ENCODE data around the gene ZNF680. TPM values are rescaled to one million over a fixed set of nuclear protein-coding genes. Genes with fewer than 3 reads are reported as not detected.

The ZNF680 gene
- 10 to 100 TPM in 1 of 2 donors, 1 to 10 TPM in 1; 9.6 to 21.5 TPM for total RNA-seq

DNA sequence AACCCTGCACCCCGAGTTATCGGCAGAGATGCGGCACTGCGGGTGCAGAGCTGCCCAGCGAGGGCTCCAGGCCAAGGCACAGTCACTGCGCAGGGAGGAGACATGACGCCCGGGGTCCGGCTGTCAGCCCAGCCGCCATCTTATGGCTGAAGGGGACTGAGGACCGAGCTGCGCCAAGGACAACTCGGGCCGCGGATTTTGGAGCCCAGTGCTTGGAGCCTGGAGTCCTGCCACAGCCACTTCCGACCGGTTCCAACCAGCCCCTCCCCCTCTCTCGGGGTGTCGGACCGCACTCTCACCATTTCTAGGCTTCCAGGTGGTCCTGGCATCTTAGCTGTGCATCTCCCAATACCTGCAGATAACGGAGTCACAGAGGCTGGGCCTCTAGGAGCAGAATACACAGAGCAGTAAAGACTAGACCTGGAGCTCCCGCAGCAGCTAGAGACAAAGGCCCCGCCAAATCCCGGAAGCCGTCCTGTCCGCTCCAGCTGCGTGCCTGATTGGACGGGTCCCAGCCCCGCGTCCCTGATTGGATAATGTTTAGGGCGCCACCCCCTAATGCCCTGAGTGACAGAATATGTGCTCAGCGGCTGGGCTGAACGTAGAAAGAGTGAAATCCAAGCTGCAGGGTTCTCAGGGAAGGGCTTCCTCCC is at the start of gene ZNF680:
TSS of gene ZNF680 (minus strand) at position 446 of the 653 bp plus-strand sequence. CDS start at position 329, 117 bp downstream.
- TF ChIP-seq, protein P1, sequence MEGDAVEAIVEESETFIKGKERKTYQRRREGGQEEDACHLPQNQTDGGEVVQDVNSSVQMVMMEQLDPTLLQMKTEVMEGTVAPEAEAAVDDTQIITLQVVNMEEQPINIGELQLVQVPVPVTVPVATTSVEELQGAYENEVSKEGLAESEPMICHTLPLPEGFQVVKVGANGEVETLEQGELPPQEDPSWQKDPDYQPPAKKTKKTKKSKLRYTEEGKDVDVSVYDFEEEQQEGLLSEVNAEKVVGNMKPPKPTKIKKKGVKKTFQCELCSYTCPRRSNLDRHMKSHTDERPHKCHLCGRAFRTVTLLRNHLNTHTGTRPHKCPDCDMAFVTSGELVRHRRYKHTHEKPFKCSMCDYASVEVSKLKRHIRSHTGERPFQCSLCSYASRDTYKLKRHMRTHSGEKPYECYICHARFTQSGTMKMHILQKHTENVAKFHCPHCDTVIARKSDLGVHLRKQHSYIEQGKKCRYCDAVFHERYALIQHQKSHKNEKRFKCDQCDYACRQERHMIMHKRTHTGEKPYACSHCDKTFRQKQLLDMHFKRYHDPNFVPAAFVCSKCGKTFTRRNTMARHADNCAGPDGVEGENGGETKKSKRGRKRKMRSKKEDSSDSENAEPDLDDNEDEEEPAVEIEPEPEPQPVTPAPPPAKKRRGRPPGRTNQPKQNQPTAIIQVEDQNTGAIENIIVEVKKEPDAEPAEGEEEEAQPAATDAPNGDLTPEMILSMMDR (IDR thresholded peaks at IDR 0.05), result no peak
- no peaks in the 10 kb centered on the region for H3K27me3 ChIP-seq
- peaks cover 0 to 37% of the 10 kb centered on the region in 2 donors for H3K4me1 ChIP-seq
- no peaks in the 10 kb centered on the region for H3K36me3 ChIP-seq
- peak; percentile 99 for DNase-seq (ENCODE audit: low spot score)
- no peaks in the 10 kb centered on the region for H3K9me3 ChIP-seq
- peak within 1 kb of the TSS; percentile 88 to 93 for H3K27ac ChIP-seq
- H3K4me3 ChIP-seq, result peak within 1 kb of the TSS; percentile 67 to 79

DNA sequence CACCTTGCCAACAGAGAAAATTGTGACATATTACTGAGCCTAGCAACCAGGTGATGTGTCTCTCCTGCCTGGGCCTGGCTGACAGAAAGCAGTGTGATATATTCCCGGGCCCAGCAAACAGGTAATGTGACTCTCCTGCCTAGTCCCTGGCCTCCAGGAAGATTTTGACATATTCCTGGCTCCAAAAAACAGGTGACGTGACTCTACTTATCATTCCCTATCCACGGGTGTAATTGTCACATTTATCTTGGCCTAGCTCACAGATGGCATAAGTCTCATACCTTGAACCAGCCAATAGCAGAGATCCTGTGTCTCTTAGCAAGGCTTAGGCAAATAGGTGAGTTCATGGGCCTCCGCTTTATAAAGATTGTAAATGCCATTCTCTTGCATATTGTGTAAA is 49.6 kb upstream of the ZNF680 start:
- DNase-seq (ENCODE audit: low spot score), result no peak
- TF ChIP-seq, protein P1 (IDR thresholded peaks at IDR 0.05), result no peak
- no peaks in the 10 kb centered on the region for H3K9me3 ChIP-seq
- H3K27ac ChIP-seq, result no peak overlapping the region
- H3K4me1 ChIP-seq, result no peaks in the 10 kb centered on the region
- no peak overlapping the region for H3K4me3 ChIP-seq
- H3K36me3 ChIP-seq, result no peaks in the 10 kb centered on the region
- no peaks in the 10 kb centered on the region for H3K27me3 ChIP-seq

DNA sequence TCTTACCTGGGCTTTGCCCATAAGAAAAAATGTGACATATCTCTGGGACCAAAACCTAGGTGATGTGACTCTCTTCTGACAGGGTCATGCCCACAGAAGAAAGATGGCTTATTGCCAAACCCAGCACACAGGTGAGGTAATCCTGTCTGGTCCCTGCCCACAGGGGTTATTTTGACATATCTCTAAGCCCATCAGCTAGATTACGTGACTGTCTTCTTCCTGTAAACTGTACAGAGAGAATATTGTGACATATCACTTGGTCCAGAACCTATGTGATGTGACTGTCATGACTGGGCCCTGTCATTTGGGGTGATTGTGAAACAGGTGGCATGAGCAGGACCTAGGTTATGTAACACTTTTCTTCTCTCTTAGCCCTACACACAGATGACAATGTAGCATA is 48.8 kb upstream of the ZNF680 start:
- Histone ChIP-seq H3K4me3 (no peak overlapping the region), H3K27me3 (no peaks in the 10 kb centered on the region), H3K36me3 (no peaks in the 10 kb centered on the region), H3K4me1 (no peaks in the 10 kb centered on the region), H3K27ac (no peak overlapping the region), H3K9me3 (no peaks in the 10 kb centered on the region)
- no peak for DNase-seq (ENCODE audit: low spot score)
- TF ChIP-seq, protein P1 (IDR thresholded peaks at IDR 0.05), result no peak

DNA sequence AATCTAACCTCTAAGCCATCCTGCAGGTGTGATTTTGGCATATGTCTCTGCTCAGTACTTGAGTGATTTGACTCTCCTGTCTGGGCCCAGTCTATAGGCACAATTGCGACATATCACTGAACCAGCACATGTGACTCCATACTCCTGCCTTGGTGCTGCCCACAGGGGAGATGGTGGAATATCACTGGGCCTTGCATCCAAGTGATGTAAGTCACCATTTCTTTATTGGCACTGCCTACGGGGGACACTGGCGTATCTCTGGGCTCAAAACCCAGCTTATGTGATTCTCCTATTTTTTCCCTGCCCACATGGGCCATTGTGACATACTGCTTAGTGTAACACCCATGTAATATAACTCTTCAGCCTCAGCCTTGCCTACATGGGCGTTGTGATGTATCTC is 48.1 kb upstream of the ZNF680 start:
- H3K4me1 ChIP-seq, result no peaks in the 10 kb centered on the region
- DNase-seq (ENCODE audit: low spot score), result no peak
- H3K4me3 ChIP-seq, result no peak overlapping the region

DNA sequence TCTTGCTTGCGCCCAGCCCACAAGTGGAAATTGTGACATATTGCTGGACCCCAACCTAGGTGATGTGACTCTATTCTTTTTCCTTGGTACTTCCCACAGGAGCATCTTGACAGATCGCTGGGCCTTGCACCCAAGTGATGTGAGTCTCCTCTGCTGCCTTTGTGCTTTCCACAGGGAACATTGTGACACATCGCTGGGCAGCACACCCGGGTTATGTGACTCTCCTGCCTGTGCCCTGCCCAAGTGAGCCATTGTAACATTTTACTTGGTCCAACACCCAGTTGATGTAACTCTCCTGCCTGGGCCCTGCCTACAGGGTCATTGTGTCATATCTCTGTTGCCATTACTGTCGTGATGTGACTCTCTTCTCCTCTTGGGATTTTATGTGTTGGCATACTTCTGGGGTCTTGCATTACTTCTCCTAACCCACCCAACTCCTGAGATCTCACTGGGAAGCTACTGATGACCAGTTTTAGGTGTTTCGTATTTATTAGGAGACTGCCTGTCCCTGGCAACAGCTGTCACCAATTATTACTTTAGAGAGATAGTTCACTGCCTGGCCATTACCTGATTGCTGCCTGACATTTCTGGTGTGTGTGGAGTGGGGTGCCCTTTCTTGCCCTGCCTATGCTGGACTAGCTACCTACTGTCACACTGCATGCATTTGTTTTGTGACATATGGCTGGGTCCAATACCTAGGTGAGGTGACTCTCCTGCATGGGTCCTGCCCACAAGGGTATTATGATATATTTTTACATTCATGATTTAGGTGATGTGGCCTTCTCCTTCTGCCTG is 45.4 kb upstream of the ZNF680 start:
- no peak overlapping the region for H3K4me3 ChIP-seq
- no peaks in the 10 kb centered on the region for H3K9me3 ChIP-seq
- H3K27ac ChIP-seq, result no peak overlapping the region
- no peaks in the 10 kb centered on the region for H3K4me1 ChIP-seq
- no peaks in the 10 kb centered on the region for H3K27me3 ChIP-seq
- no peak for DNase-seq (ENCODE audit: low spot score)
- TF ChIP-seq, protein P1 (IDR thresholded peaks at IDR 0.05), result no peak
- no peaks in the 10 kb centered on the region for H3K36me3 ChIP-seq

More for the DNA sequence above, 48.1 kb upstream of the ZNF680 start:
- TF ChIP-seq, protein P1 (IDR thresholded peaks at IDR 0.05), result no peak
- H3K27ac ChIP-seq, result no peak overlapping the region
- H3K27me3 ChIP-seq, result no peaks in the 10 kb centered on the region
- H3K36me3 ChIP-seq, result no peaks in the 10 kb centered on the region
- no peaks in the 10 kb centered on the region for H3K9me3 ChIP-seq
